Right hindlimb (tissue), 1 donor: Measurements from ENCODE around the gene SELENOM.
"Not testable (repeated sequence)": the region's sequence is repeated elsewhere in the genome, so short reads cannot be mapped to it uniquely, and the experiment has no call there.

Source experiments
- DNase-seq: peaks from one replicate; pipeline ENCODE4 v3.0.0-alpha.2; 2018

SELENOM gene

GRCh38 chr22:31089160-31090100 is 17.9 kb downstream of the SELENOM start:
- peak; percentile 55 for DNase-seq

GRCh38 chr22:31088233-31088986 is 19.0 kb downstream of the SELENOM start:
- DNase-seq: peak; percentile 23

GRCh38 chr22:31087744-31088215 is 19.6 kb downstream of the SELENOM start:
- peak; percentile 18 for DNase-seq

- no peak for DNase-seq
Measured at GRCh38 chr22:31086703-31087330, 20.6 kb downstream of the SELENOM start.

GRCh38 chr22:31085928-31086327 is 21.4 kb downstream of the SELENOM start:
- DNase-seq: no peak

- peak; percentile 58 for DNase-seq
Measured at GRCh38 chr22:31085493-31085824, 21.9 kb downstream of the SELENOM start.

GRCh38 chr22:31084811-31085492 is 22.4 kb downstream of the SELENOM start:
- peak; percentile 92 for DNase-seq

DNA sequence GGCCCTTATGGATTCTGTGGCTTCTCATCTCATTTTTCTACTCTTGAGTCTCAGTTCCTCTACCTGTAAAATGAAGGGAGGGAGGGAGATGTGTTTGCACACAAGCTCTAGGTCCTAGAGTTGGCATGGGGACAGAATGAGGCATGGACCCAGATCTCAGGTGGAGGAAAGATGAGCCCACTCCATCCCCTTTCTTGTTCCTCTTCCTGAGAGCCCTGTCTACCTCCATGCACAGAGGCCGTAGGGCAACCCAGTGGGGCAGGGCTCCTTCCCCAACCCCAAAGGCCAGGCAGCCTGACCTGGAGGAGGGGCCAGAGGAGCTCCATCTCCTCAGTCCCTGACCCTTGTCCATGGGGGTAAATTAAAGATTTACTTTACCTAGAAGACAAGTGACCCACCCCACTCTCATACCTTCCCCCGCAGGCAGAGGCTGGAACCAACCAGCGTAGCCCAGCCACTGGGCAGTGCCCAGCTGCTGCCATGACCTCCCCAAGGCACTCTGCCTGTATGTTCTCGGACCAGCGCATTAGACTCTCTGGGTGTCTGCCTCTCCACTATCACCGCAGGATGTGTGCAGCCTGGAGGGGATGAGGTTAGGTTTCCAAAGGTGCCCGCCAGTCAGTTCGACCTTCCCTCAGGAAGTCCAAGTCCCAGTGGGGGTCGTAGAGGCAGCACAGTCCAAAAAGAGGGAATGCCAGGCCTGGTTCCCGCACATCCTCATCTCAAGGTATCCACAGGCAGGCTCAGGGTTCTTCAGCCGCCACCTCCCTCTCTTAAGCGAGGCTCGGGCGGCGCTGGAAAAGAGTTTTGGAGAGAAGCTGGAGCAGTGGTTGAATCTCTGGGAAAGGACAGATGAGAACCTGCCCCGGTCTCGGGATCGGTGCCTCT is 23.2 kb downstream of the SELENOM start:
- DNase-seq: no peak

DNA sequence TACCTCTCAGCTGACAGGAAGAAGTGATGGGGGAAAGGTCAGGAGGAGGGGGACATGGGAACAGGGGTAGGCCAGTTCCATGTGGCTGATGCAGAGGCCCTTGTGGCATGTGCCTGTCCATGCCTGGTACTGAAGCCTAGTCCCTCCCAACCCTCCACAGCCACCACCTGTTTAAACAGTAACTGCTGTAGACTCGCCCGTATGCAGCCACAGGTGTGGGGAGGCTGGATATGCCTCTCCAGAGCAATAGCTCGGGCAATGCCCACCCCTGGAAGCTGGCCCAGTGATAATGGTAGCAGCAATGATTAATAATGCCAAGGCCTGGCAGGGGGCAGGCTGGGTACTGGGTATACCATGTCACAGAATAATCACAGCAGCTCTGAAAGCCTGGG is 24.0 kb downstream of the SELENOM start:
- peak; percentile 34 for DNase-seq

DNA sequence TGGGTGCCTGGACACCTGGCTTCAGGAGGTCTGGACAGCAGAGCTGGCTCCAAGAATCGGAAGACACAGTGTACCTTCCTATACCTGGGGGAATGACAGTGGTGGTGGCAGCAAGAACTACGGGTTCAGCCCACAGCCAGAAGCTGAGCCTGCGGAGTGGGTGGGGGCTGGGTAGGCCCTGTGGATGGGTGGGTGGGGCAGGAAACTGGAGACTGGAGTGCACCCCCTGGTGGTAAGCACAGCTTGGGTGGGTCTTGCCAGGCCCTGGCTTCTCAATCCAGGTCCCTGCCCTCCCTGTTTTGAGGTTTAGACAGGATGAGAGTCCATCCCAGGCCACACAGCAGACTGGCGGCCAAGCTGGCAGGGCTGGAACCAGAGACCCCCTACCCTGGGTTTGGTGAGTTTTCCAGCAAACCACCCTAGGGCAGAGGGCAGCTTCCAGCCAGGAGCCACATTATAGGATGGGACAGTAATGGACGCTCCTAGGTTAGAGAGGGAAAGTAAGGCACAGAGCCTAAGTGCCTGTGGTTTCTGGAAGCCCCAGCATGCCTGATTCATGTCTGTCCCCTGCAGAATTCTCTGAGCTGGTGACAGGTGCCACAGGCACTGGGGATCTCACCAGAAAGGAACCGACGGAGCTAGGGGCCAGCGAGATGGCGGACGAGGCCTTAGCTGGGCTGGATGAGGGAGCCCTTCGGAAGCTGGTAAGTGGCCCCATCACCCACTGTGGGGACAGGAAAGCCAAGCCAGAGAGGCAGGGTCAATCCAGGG is 24.6 kb downstream of the SELENOM start:
- peak; percentile 70 for DNase-seq

DNA sequence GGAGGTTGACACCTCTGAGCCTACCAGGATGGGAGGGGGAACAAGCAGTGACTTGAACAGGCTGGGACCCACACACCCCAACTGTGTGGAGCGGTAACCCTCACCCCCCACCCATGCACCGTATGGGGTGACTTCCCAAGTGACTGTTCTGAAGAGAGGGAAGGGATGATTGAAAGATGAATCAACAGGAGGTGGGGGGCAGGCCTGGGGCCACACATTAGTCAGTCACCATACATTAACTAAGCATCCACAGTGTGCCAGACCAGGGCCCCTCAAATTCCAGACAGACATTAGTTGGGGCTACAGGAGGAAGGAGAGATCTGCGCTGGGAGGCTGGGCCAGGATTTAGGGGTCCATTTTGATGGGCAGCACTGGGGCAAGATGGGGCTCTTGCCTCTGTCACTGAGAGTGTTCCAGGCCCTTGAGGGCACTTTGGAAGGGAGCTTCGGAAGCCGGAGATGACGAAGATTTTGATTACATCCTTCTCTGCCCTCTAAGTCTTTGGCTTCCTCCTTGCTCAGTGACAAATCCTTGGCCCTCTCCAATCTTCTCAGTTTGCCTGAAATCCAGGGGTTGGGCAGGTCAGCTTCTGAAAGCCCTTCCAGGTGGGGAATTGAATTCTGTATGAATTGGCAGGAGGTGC is 25.3 kb downstream of the SELENOM start:
- DNase-seq: peak; percentile 29

- peak; percentile 96 for DNase-seq
Measured at GRCh38 chr22:31080848-31081649, 26.3 kb downstream of the SELENOM start, which contains the start of gene SMTN. Gene SMTN, plus strand, starts transcription at chr22:31081318. Its CDS starts 1,941 bp downstream, at chr22:31083259.

DNA sequence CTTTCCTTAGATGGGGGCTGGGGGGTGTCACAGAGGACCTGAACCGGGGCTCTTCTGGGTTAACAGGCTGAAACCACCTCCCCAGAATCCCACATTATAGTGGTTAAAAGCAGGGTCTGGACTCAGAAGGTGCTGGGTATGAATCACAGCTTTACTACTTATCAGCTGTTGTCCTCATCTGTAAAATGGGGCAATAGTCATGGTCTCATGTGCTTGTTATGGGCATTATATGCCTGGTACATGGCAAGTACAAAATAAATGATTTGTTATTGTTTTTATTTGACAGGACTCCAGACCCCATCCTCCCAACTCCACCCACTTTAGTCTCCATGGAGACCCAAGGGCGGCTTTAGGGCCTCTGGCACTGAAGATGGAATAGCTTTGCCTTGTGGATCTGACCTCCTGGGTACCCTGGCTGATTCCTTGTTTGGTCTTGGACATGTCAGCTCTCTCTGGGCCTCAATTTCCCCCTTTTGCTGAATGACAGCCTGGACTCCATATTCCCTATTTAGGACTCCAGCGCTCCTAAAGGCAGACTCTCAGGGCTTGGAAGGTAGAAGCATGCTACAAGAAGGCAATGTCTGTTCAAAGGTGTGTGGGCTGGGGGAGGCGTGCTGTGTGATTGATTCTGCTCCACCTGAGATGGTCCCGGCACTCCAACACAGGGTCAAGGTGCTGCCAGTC is 27.1 kb downstream of the SELENOM start:
- DNase-seq: no peak

DNA sequence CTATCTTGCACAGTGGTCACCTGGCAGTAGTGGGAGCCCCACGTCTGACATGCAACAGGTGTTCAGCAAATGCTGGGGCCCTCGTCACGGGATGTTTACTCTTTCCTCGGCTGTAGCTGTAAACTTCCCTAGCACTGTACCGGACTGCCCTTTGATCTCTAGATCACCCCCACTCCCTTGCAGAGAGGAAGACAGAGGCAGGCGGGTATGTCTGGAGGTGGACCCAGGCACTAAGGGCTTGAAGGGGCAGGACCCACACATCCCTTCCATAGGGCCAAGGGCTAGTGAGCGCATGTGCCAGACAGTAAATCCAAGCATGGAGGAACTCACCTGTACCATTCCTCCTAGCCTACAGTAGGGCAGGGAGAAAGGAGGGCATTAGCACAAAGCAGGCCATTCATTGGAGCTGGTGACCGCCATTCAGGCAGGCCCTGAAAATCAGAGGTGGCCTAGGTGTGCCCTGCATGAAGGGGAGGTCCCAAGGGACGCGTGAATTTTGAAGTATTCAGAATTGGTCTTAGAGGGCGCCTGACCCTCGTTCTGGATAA is 28.2 kb downstream of the SELENOM start:
- no peak for DNase-seq

DNA sequence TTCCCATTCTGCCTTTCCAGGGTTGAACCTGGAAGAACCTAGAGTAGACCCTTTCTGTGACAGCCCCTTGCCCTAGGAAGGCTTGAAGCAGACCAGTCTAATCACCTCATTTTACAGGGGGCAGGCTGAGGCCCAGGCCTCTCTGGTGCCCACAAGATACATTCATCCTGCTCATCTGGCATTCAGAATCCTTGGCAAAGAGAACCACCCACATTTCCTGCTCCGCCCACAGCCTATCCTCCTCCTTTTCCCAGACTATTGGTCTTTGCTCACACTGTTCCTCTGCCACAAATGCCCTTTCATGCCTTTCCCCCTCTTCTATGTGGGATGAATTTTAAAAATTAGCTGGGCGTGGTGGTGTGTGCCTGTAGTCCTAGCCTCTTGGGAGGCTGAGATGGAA is 29.0 kb downstream of the SELENOM start:
- DNase-seq: not testable (repeated sequence)

- DNase-seq: no peak
Measured at GRCh38 chr22:31077681-31078080, 29.7 kb downstream of the SELENOM start.

- peak; percentile 96 for DNase-seq
Measured at GRCh38 chr22:31075961-31076360, 31.4 kb downstream of the SELENOM start.

- DNase-seq: not testable (repeated sequence)
Measured at GRCh38 chr22:31073545-31074145, 33.7 kb downstream of the SELENOM start.
